Upper lobe of left lung (tissue), 6 donors: Measurements from ENCODE around the gene MPRIP. TPM values are rescaled to one million over a fixed set of nuclear protein-coding genes. Genes with fewer than 3 reads are reported as not detected.
A peak's percentile ranks its signal among the peaks of the same experiment; 100 is the strongest.

ENCODE experiments used
- ATAC-seq, 2 donors: fragments of 200-7000 bp; cut with Tn5 transposase; one replicate each; pipeline ENCODE4 v1.9.1; 2022; ENCODE audit warnings: mild to moderate bottlenecking in 2 of 2, moderate library complexity in 2 of 2; ENCODE audit not compliant: low FRiP score in 2 of 2
- DNase-seq, 2 donors: peaks; one replicate each; pipeline ENCODE4 v3.0.0-alpha.2; 2019 to 2020
- H3K27ac ChIP-seq, 4 donors: fragments of 200-600 bp; sonication (generic); one replicate each; pipeline ENCODE4 v1.5.1; 2016 to 2019
- H3K27me3 ChIP-seq, 4 donors: fragments of 200-600 bp; sonication (generic); one replicate each; pipeline ENCODE4 v1.5.1; 2017 to 2019
- H3K36me3 ChIP-seq, 4 donors: fragments of 200-600 bp; sonication (generic); one replicate each; pipeline ENCODE4 v1.5.1; 2016 to 2019
- H3K4me1 ChIP-seq, 4 donors: fragments of 200-600 bp; sonication (generic); one replicate each; pipeline ENCODE4 v1.5.1; 2018 to 2019
- H3K4me3 ChIP-seq, 4 donors: fragments of 200-600 bp; sonication (generic); one replicate each; pipeline ENCODE4 v1.5.1; 2017 to 2019; ENCODE audit warnings: mild to moderate bottlenecking in 2 of 4, moderate library complexity in 1 of 4
- H3K9me3 ChIP-seq, 4 donors: fragments of 200-600 bp; sonication (generic); one replicate each; pipeline ENCODE4 v1.5.1; 2018 to 2019
- EP300 ChIP-seq, 4 donors: sonication (generic); formaldehyde crosslinking; IDR thresholded peaks; one replicate each; pipeline ENCODE4 v1.5.1; 2017; ENCODE audit warnings: antibody characterized with exemption in 4 of 4, control low read depth in 2 of 4
- POLR2A ChIP-seq, 4 donors: fragments of 450-650 bp; IDR thresholded peaks; one replicate each; pipeline ENCODE4 v1.5.1; 2016 to 2017; ENCODE audit warnings: antibody characterized with exemption in 4 of 4, mild to moderate bottlenecking in 2 of 4
- POLR2AphosphoS5 ChIP-seq, 2 donors: sonication (generic); formaldehyde crosslinking; IDR thresholded peaks; one replicate each; pipeline ENCODE4 v1.5.1; 2017; ENCODE audit warnings: antibody characterized with exemption in 2 of 2
- WGBS, 2 donors: methylation state at CpG; one replicate each; pipeline ENCODE4 v1.1.5; 2017 to 2018; 5-methylcytosine and 5-hydroxymethylcytosine counted together
- total RNA-seq, 6 donors: library from RNA; depleted of rRNA in 4 of 6; stranded (reverse); fragments of >200 nt in 4 of 6; gene quantifications; one replicate each; pipeline versions ENCODE4 v1.1.0 to v1.2.1, GENCODE V29; 2016 to 2021
- TF ChIP-seq, protein P1 (sequence below), 6 experiments: fragments of 450-650 bp in 4 of 6; fragments of 200-600 bp in 2 of 6; sonication (generic) in 2 of 6; IDR thresholded peaks; one replicate each; pipeline ENCODE4 v1.5.1; 2016 to 2019; ENCODE audit warnings: antibody characterized with exemption in 6 of 6
- donor health status: DM: no; HTN: no; CAD: no; lungs with moderate emphysema.
- donor health status: DM: no; HTN: yes; CAD: no; lungs with severe emphysema.

Gene MPRIP
- total RNA-seq, 6 donors from 2014 or later, result 201 to 380 (median 285) TPM

DNA sequence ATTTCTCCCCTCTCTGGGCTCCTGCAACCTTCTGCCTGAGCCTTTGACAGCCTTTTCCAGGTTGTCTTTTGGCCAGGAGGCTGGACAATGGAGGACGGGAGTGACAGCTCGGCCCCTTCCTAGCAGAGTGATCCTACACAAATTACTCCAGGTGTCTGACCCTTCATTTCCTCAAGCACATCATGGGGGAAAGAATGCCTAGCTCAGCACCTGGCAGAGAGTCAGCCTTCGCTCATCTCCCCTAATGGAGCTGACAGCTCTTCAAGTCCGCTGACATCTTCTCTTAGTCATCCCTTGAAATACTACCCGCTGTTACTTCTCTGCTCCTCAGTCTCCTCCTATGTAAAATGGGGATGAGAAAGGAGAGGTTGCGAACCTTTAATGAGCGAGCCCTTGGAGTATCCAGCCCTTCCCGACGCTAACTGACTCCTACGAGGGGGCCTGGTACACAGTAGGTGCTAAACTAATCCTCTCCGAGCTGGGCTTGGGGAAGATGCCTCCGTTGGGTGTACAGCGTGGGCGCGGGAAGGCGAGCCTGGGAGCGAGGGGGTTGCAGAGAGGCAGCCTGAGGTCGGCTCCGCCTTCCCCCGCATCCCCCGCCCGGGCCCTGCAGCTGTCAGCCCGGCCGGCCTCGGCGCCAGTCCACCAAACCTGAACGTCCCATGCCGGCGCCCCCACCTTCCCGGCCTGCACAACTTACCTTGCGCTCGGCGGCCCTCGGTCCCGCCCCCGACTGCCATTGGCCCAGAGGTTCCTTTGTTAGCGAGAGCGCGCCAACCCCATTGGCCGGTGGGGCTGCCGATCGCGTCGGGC lies 480 bp upstream of the MPRIP start:
- Histone ChIP-seq H3K4me3 (peak overlapping the region; percentile 23 to 82 (median 76)), H3K4me1 (peaks cover 42 to 56% (median 50%) of the 10 kb centered on the region in 4 donors), H3K27ac (peak overlapping the region; percentile 43 to 77 (median 62)), H3K9me3 (no peaks in the 10 kb centered on the region), H3K27me3 (no peaks in the 10 kb centered on the region), H3K36me3 (no peaks in the 10 kb centered on the region)
- peak; percentile 97 to 98 for ATAC-seq
- peak in 1 of 2 donors; percentile 18 for TF ChIP-seq POLR2AphosphoS5 (IDR thresholded peaks at IDR 0.05)
- TF ChIP-seq EP300 (IDR thresholded peaks at IDR 0.05), result no peak
- no peak for TF ChIP-seq POLR2A (IDR thresholded peaks at IDR 0.05)
- 15 to 16% methylated on average over 26 to 32 of the region's 44 CpGs for WGBS, 2 donors
- DNase-seq, result peak; percentile 100

GRCh38 chr17:17042851-17043460 lies 699 bp downstream of the MPRIP start:
- TF ChIP-seq POLR2AphosphoS5 (IDR thresholded peaks at IDR 0.05) (peak in 1 of 2 donors; percentile 14), POLR2A (IDR thresholded peaks at IDR 0.05) (no peak)
- H3K4me1 ChIP-seq, result peaks cover 42 to 53% (median 49%) of the 10 kb centered on the region in 4 donors
- H3K9me3 ChIP-seq, result no peaks in the 10 kb centered on the region
- H3K36me3 ChIP-seq, result no peaks in the 10 kb centered on the region
- peak overlapping the region; percentile 74 to 83 (median 80) for H3K4me3 ChIP-seq
- 0 to 1% methylated on average over 28 to 37 of the region's 37 CpGs for WGBS, 2 donors
- H3K27ac ChIP-seq, result peak overlapping the region; percentile 84 to 89 (median 86)
- DNase-seq (peak; percentile 20 to 86), ATAC-seq (peak in 1 of 2 donors; percentile 5)
- H3K27me3 ChIP-seq, result no peaks in the 10 kb centered on the region

- Histone ChIP-seq H3K4me1 (peaks cover 46 to 54% (median 52%) of the 10 kb centered on the region in 4 donors), H3K4me3 (peak overlapping the region; percentile 74 to 83 (median 80)), H3K9me3 (no peaks in the 10 kb centered on the region), H3K27me3 (no peaks in the 10 kb centered on the region), H3K36me3 (no peaks in the 10 kb centered on the region), H3K27ac (peak overlapping the region; percentile 84 to 89 (median 86))
- DNase-seq (peak in 1 of 2 donors; percentile 56), ATAC-seq (peak; percentile 6 to 50)
- 17% methylated on average over 15 to 19 of the region's 19 CpGs for WGBS, 2 donors
- TF ChIP-seq POLR2AphosphoS5 (IDR thresholded peaks at IDR 0.05), result no peak
- TF ChIP-seq POLR2A (IDR thresholded peaks at IDR 0.05), result peak in 1 of 4 donors; percentile 9
Observed at GRCh38 chr17:17043461-17044271, 1.4 kb downstream of the MPRIP start.

DNA sequence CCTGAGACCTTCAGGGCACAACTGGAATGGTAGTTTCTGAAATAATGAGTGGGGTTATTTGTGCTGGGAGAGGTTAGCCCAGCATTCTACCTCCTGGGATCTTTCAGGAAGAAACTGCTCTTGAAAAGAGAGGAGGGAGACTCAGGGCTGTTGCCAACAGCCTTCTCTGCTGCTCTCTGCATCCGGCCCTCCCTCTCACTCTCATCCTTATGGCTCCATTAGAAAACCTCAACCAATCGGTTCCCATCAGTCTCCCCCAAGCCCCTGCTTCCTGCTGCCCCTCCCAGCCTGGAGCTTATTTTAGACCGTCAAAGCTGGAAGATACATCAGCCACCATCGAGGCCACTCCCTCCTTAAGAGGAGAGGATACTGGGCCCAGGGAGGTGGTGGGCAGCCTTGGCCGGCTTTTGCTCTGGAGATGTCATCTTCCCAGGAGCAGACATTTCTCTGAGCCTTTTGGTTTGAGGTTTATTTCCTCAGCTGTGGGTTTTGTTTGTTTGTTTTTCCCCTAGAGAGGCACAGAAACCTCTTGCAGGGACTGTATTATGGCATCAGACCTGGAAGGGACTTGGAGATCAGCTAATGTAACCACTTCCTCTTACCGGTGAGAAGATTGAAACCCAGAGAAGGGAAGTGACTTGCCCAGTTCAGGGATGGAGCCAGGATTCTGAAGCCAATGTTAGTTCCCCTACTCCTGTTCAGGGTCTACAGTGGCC lies 2.7 kb downstream of the MPRIP start:
- Histone ChIP-seq H3K27me3 (no peaks in the 10 kb centered on the region), H3K36me3 (no peaks in the 10 kb centered on the region), H3K4me1 (peaks cover 46 to 65% (median 52%) of the 10 kb centered on the region in 4 donors), H3K27ac (peak overlapping the region; percentile 84 to 89 (median 86)), H3K4me3 (peak overlapping the region in 2 of 4 donors; percentile 17 to 82), H3K9me3 (no peaks in the 10 kb centered on the region)
- peak in 1 of 2 donors; percentile 27 for DNase-seq
- 5 to 11% methylated on average over 6 of the region's 6 CpGs for WGBS, 2 donors
- ATAC-seq, result peak; percentile 16 to 24
- TF ChIP-seq POLR2AphosphoS5 (IDR thresholded peaks at IDR 0.05) (peak; percentile 22 to 33), EP300 (IDR thresholded peaks at IDR 0.05) (no peak), POLR2A (IDR thresholded peaks at IDR 0.05) (peak in 1 of 4 donors; percentile 27)
- TF ChIP-seq, protein P1, sequence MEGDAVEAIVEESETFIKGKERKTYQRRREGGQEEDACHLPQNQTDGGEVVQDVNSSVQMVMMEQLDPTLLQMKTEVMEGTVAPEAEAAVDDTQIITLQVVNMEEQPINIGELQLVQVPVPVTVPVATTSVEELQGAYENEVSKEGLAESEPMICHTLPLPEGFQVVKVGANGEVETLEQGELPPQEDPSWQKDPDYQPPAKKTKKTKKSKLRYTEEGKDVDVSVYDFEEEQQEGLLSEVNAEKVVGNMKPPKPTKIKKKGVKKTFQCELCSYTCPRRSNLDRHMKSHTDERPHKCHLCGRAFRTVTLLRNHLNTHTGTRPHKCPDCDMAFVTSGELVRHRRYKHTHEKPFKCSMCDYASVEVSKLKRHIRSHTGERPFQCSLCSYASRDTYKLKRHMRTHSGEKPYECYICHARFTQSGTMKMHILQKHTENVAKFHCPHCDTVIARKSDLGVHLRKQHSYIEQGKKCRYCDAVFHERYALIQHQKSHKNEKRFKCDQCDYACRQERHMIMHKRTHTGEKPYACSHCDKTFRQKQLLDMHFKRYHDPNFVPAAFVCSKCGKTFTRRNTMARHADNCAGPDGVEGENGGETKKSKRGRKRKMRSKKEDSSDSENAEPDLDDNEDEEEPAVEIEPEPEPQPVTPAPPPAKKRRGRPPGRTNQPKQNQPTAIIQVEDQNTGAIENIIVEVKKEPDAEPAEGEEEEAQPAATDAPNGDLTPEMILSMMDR (IDR thresholded peaks at IDR 0.05), result no peak

DNA sequence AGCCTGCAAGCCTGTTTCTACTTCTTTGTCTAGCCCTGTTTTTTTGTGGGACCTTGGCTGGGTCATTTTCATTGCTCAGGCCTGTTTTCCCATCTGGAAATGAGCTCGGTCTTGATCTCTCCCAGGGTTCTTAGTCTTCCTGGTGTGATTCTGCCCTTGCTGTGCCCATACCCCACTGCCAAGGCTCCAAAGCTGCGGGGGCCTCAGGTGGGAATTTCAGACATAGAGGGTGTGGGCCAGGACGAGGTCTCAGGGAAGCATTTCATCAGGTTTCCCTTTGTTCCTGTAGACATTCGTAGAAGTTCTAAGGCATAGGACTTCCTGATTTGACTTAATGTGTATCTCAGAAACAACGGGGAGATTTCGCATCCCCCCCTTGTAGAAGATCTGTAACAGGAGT lies 5.8 kb downstream of the MPRIP start:
- peak in 1 of 2 donors; percentile 8 for DNase-seq
- no peak overlapping the region for H3K4me3 ChIP-seq
- H3K36me3 ChIP-seq, result no peaks in the 10 kb centered on the region
- TF ChIP-seq, protein P1 (IDR thresholded peaks at IDR 0.05), result no peak
- TF ChIP-seq POLR2AphosphoS5 (IDR thresholded peaks at IDR 0.05) (no peak), POLR2A (IDR thresholded peaks at IDR 0.05) (no peak), EP300 (IDR thresholded peaks at IDR 0.05) (no peak)
- no peak for ATAC-seq
- peaks cover 66 to 81% (median 70%) of the 10 kb centered on the region in 4 donors for H3K4me1 ChIP-seq
- H3K9me3 ChIP-seq, result no peaks in the 10 kb centered on the region
- H3K27ac ChIP-seq, result peak overlapping the region in 2 of 4 donors; percentile 33 to 89
- no peaks in the 10 kb centered on the region for H3K27me3 ChIP-seq
- whole genome bisulfite sequencing, 2 donors, result 73 to 78% methylated on average over 4 to 6 of the region's 6 CpGs
